SK-N-SH treated with all-trans-retinoic acid at 6 μM for 48 hours (cell line): Measurements from ENCODE around the gene ANKRD2.

Experiments used
- ESRRG ChIP-seq: fragments of 250-450 bp; sonication (Bioruptor Pico); IDR thresholded peaks from 2 replicates; pipeline ENCODE4 v1.6.1; 2021; ENCODE audit warnings: mild to moderate bottlenecking
- GLIS3 ChIP-seq: fragments of 250-450 bp; sonication (Bioruptor Pico); IDR thresholded peaks from 2 replicates; pipeline ENCODE4 v1.5.0; 2020; ENCODE audit warnings: mild to moderate bottlenecking, moderate library complexity
- ISL1 ChIP-seq: fragments of 250-450 bp; sonication (Bioruptor Pico); IDR thresholded peaks from 2 replicates; pipeline ENCODE4 v2.1.2; 2022; ENCODE audit warnings: mild to moderate bottlenecking, moderate library complexity
- OSR1 ChIP-seq: fragments of 250-450 bp; sonication (Bioruptor Pico); IDR thresholded peaks from 2 replicates; pipeline ENCODE4 v1.8.0; 2022; ENCODE audit warnings: moderate library complexity, mild to moderate bottlenecking, inconsistent platforms
- RARB ChIP-seq: fragments of 250-450 bp; sonication (Bioruptor Pico); IDR thresholded peaks from 2 replicates; pipeline ENCODE4 v1.8.0; 2021; ENCODE audit warnings: mild to moderate bottlenecking, moderate library complexity
- ZFP3 ChIP-seq: fragments of 250-450 bp; sonication (Bioruptor Pico); IDR thresholded peaks from 2 replicates; pipeline ENCODE4 v1.5.0; 2020; ENCODE audit warnings: mild to moderate bottlenecking, moderate library complexity
- ZNF565 ChIP-seq: fragments of 450-650 bp; formaldehyde crosslinking; conservative IDR thresholded peaks from 2 replicates; pipeline ENCODE4 v1.5.0; 2020; ENCODE audit warnings: low read depth, mild to moderate bottlenecking, moderate library complexity

GRCh38 chr10:97582169-97582568 lies 9.6 kb downstream of the ANKRD2 start:
- TF ChIP-seq ISL1 (no peak), RARB (CRISPR knock-in tag) (no peak), ESRRG (CRISPR knock-in tag) (no peak), ZNF565 (CRISPR knock-in tag) (no peak), GLIS3 (CRISPR knock-in tag) (no peak), ZFP3 (CRISPR knock-in tag) (no peak), OSR1 (CRISPR knock-in tag) (no peak)
